WI38 (cell line): ENCODE data around the gene REV3L.

ENCODE experiments used
- H3K4me3 ChIP-seq: 2 replicates; pipeline ENCODE4 v1.5.1; 2011; ENCODE audit warnings: low read depth, mild to moderate bottlenecking, control low read depth, low read length
- TF ChIP-seq, protein P1 (sequence below): IDR thresholded peaks from 2 replicates; pipeline ENCODE4 v1.5.1; 2012; ENCODE audit warnings: low read depth, mild to moderate bottlenecking, control low read depth, low read length

Gene REV3L

DNA sequence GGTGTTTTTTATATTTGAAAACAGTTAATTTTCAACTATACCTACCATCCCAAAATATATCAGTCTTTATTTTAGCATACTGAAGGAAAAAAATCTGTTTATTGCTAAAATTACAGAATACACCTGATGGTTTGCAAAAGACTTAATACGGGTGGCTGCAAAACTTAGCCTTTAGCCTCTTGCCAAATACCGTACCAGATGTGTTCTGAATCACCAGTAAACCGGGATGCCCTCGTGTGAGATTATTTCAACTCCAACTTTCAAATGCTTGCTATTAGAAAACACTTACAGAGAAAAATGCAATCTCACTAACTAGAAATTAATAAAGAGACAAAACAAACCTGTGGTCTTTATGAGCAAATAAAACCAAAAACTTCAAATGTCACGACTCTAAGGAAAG is 36.0 kb downstream of the REV3L start:
- TF ChIP-seq, protein P1, sequence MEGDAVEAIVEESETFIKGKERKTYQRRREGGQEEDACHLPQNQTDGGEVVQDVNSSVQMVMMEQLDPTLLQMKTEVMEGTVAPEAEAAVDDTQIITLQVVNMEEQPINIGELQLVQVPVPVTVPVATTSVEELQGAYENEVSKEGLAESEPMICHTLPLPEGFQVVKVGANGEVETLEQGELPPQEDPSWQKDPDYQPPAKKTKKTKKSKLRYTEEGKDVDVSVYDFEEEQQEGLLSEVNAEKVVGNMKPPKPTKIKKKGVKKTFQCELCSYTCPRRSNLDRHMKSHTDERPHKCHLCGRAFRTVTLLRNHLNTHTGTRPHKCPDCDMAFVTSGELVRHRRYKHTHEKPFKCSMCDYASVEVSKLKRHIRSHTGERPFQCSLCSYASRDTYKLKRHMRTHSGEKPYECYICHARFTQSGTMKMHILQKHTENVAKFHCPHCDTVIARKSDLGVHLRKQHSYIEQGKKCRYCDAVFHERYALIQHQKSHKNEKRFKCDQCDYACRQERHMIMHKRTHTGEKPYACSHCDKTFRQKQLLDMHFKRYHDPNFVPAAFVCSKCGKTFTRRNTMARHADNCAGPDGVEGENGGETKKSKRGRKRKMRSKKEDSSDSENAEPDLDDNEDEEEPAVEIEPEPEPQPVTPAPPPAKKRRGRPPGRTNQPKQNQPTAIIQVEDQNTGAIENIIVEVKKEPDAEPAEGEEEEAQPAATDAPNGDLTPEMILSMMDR = no peak
- H3K4me3 ChIP-seq = no peak overlapping the region

DNA sequence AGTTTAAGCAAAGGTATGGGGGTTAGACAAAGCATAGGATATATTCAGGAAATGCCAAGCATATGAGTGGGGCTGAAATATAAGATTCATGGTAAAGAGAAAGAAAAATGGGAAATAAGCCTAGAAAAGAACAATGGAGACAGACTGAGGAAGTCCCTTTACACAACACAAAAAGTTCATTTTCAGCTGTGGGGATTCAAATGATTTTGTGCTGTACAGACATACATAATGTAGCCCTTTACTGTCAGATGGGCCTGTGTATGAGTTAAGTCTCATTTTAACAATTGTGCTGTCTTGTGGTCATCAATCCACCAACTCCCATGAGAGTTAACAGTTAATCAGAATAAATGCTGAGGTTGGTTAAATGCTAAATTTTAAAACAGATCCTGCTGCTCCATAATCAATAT is 37.2 kb downstream of the REV3L start:
- TF ChIP-seq, protein P1 = no peak
- H3K4me3 ChIP-seq = no peak overlapping the region

DNA sequence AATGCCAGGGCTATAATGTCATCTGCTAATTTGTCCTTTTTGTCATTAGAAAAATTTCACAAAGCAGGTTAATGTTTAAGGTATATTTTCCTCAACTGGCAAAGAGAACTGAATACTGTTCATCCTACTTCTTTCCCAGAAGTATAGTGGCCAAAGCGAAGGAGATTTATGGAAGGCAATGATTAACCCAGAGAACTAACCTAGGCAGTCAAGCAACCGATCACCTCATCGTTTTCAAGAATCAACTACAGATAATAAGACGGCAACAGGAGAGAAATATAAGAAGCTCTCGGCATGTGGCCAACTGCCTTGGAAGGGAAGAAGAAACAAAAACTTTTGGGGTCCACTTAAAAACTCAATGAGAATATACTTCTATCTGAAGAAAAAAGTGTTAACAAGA is 38.2 kb downstream of the REV3L start:
- TF ChIP-seq, protein P1 = no peak

DNA sequence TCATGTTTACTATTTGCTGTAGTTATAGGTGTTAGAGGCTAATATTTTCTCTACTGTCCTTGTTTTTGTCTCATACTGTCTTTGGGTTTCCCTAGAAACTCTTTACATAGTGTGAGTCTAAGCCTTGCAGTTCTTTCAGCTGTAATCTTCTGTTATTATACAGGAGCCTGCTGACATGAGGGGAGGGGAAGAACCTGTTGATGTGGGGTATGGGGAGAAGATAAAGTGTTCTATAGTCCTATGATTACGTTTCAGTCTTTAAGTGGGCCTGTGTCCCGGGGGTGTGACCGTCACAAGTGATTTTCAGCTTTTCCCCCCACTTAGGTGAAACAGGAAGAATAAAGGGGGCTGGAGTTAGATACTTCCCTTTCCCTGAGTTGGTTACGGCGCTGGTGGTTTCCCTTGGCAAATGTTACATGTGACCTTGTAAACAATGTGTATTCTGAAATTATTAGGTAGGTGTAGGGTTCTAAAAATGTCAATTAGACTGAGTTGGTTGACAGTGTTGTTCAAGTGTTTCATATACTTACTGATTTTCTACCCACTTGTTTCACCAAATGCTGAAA is 41.3 kb downstream of the REV3L start:
- no peak overlapping the region for H3K4me3 ChIP-seq
- TF ChIP-seq, protein P1 = no peak

More for the DNA sequence above, 38.2 kb downstream of the REV3L start:
- H3K4me3 ChIP-seq = no peak overlapping the region

DNA sequence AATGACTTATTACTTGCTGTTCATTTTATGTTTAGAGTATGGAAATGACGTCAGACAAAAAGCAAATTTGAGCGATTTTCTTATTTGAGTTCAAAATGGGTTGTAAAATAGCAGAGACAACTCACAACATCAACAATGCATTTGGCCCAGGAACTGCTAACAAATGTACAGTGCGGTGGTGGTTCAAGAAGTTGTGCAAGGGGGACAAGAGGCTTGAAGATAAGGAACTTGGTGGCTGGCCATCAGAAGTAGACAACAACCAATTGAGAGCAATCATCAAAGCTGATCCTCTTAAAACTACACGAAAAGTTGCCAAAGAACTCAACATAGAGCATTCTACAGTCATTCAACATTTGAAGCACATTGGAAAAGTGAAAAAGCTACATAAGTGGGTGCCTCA is 43.8 kb downstream of the REV3L start:
- H3K4me3 ChIP-seq = no peak overlapping the region
- TF ChIP-seq, protein P1 = no peak

DNA sequence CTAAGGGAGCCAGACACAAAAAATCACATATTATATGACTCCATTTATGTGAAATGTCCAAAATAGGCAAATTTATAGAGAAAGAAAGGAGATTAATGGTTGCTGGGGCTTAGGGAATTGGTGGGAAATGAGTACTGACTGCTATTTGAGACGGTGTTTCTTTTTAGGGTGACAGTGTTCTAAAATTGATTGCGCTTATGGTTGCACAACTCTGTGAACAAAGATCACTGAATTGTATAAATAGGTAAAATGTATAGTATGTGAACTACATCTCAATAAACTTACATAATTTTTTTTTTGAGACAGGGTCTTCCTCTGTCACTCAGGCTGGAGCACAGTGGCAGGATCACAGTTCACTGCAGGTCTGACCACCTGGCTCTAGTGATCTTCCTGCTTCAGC is 45.4 kb downstream of the REV3L start:
- H3K4me3 ChIP-seq = no peak overlapping the region
- TF ChIP-seq, protein P1 = no peak

DNA sequence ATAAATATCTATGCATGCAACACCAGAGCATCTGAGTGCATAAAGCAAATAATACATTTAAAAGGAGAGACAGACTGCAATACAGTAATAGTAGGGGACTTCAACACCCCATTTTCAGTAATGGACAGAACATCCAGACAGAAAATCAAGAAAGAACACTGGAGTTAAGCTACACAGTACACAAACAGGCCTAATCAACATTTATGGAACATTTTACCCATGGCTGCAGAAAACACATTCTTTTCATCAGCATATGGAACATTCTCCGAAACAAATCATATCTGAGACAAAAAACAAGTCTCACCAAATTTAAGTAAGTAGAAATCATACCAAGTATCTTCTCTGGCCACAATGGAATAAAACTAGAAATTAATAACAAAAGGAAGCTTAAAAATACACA is 50.5 kb downstream of the REV3L start:
- TF ChIP-seq, protein P1 = no peak
- H3K4me3 ChIP-seq = no peak overlapping the region
